WTC11 (cell line): Measurements from ENCODE around the gene RND2. TPM values are rescaled to one million over a fixed set of nuclear protein-coding genes. Genes with fewer than 3 reads are reported as not detected.
A peak's percentile ranks its signal among the peaks of the same experiment; 100 is the strongest.
"Not testable (repeated sequence)": the region's sequence is repeated elsewhere in the genome, so short reads cannot be mapped to it uniquely, and the experiment has no call there.

Source experiments
- ATAC-seq: fragments of 200-7000 bp; cut with Tn5 transposase; 2 replicates; pipeline ENCODE4 v1.10.0; 2021; ENCODE audit warnings: mild to moderate bottlenecking, moderate library complexity
- CTCF ChIA-PET: fragments of 300-600 bp; sonication (Branson Sonifier 250); formaldehyde crosslinking; loops from one replicate; lab custom pipeline; 2021; ENCODE audit warnings: antibody characterized with exemption; lab: Charles Lee
- POLR2A ChIA-PET: fragments of 350-600 bp; sonication (Branson Sonifier 250); formaldehyde crosslinking; loops from one replicate; lab custom pipeline; 2021; ENCODE audit warnings: antibody characterized with exemption; lab: Charles Lee
- DNase-seq: peaks from one replicate; pipeline ENCODE4 v3.0.0; 2021; ENCODE audit warnings: low spot score
- H3K27ac Mint-ChIP-seq: 2 replicates; pipeline ENCODE4 v1.8.0; 2021; ENCODE audit warnings: mixed read lengths
- H3K27me3 Mint-ChIP-seq: 2 replicates; pipeline ENCODE4 v1.8.0; 2021; ENCODE audit warnings: low read depth, mild to moderate bottlenecking, moderate library complexity, mixed read lengths
- H3K36me3 Mint-ChIP-seq: 2 replicates; pipeline ENCODE4 v1.8.0; 2021; ENCODE audit warnings: mixed read lengths
- H3K4me1 Mint-ChIP-seq: 2 replicates; pipeline ENCODE4 v1.8.0; 2022; ENCODE audit warnings: mixed read lengths
- H3K4me3 Mint-ChIP-seq: 2 replicates; pipeline ENCODE4 v1.8.0; 2021; ENCODE audit warnings: mild to moderate bottlenecking, moderate library complexity, mixed read lengths
- H3K9me3 Mint-ChIP-seq: 2 replicates; pipeline ENCODE4 v1.8.0; 2021; ENCODE audit warnings: mixed read lengths
- CREB1 ChIP-seq: sonication (generic); formaldehyde crosslinking; IDR thresholded peaks from 2 replicates; pipeline ENCODE4 v1.8.0; 2023; ENCODE audit warnings: mild to moderate bottlenecking, missing genetic modification reagents
- CREM ChIP-seq: sonication (generic); formaldehyde crosslinking; IDR thresholded peaks from 2 replicates; pipeline ENCODE4 v1.8.1; 2022; ENCODE audit warnings: mild to moderate bottlenecking, missing genetic modification reagents, moderate library complexity
- ESRRA ChIP-seq: sonication (generic); formaldehyde crosslinking; IDR thresholded peaks from 2 replicates; pipeline ENCODE4 v1.8.1; 2022; ENCODE audit warnings: mild to moderate bottlenecking, missing genetic modification reagents, borderline replicate concordance
- GABPB1 ChIP-seq: sonication (generic); formaldehyde crosslinking; IDR thresholded peaks from 2 replicates; pipeline ENCODE4 v1.8.1; 2023; ENCODE audit warnings: mild to moderate bottlenecking, missing genetic modification reagents
- GRHL2 ChIP-seq: fragments of 250-450 bp; sonication (Bioruptor Pico); IDR thresholded peaks from 2 replicates; pipeline ENCODE4 v1.8.0; 2022; ENCODE audit warnings: mild to moderate bottlenecking, moderate library complexity; ENCODE audit not compliant: insufficient replicate concordance, severe bottlenecking
- JUN ChIP-seq: sonication (generic); formaldehyde crosslinking; IDR thresholded peaks from 2 replicates; pipeline ENCODE4 v1.8.0; 2023; ENCODE audit warnings: mild to moderate bottlenecking, missing genetic modification reagents
- KAT7 ChIP-seq: sonication (generic); formaldehyde crosslinking; IDR thresholded peaks from 2 replicates; pipeline ENCODE4 v1.8.1; 2023; ENCODE audit warnings: missing genetic modification reagents, mild to moderate bottlenecking, borderline replicate concordance
- NFATC4 ChIP-seq: fragments of 250-450 bp; sonication (Bioruptor Pico); IDR thresholded peaks from 2 replicates; pipeline ENCODE4 v1.9.0; 2021; ENCODE audit warnings: mild to moderate bottlenecking
- NR2C2 ChIP-seq: sonication (generic); formaldehyde crosslinking; IDR thresholded peaks from 2 replicates; pipeline ENCODE4 v1.8.0; 2022; ENCODE audit warnings: mild to moderate bottlenecking, missing genetic modification reagents
- NR3C1 ChIP-seq: sonication (generic); formaldehyde crosslinking; conservative IDR thresholded peaks from 2 replicates; pipeline ENCODE4 v1.8.1; 2023; ENCODE audit warnings: low read depth, mild to moderate bottlenecking, missing genetic modification reagents
- PRRX2 ChIP-seq: fragments of 250-450 bp; sonication (Bioruptor Pico); IDR thresholded peaks from 2 replicates; pipeline ENCODE4 v1.8.0; 2021; ENCODE audit warnings: mild to moderate bottlenecking
- SOX15 ChIP-seq: fragments of 250-450 bp; sonication (Bioruptor Pico); IDR thresholded peaks from 2 replicates; pipeline ENCODE4 v1.9.0; 2021; ENCODE audit warnings: mild to moderate bottlenecking
- TCF7 ChIP-seq: sonication (generic); formaldehyde crosslinking; IDR thresholded peaks from 2 replicates; pipeline ENCODE4 v1.8.0; 2022; ENCODE audit warnings: mild to moderate bottlenecking, low read depth, missing genetic modification reagents, moderate library complexity
- ZNF232 ChIP-seq: sonication (generic); formaldehyde crosslinking; IDR thresholded peaks from 2 replicates; pipeline ENCODE4 v1.8.0; 2022; ENCODE audit warnings: mild to moderate bottlenecking, missing genetic modification reagents
- ZNF416 ChIP-seq: fragments of 250-450 bp; sonication (Bioruptor Pico); IDR thresholded peaks from 2 replicates; pipeline ENCODE4 v1.9.0; 2021; ENCODE audit warnings: mild to moderate bottlenecking, inconsistent platforms
- total RNA-seq: library from RNA; stranded (reverse); gene quantifications from 3 replicates; pipeline ENCODE4 v1.2.3, GENCODE V29; 2021
- TF ChIP-seq, protein P1 (sequence below): sonication (generic); formaldehyde crosslinking; IDR thresholded peaks from 2 replicates; pipeline ENCODE4 v1.8.0; 2022; ENCODE audit warnings: mild to moderate bottlenecking, missing genetic modification reagents
- TF ChIP-seq, protein P2 (sequence below): sonication (generic); formaldehyde crosslinking; IDR thresholded peaks from 2 replicates; pipeline ENCODE4 v1.8.1; 2022; ENCODE audit warnings: missing genetic modification reagents, borderline replicate concordance
- TF ChIP-seq, protein P3 (sequence below): sonication (generic); formaldehyde crosslinking; IDR thresholded peaks from 2 replicates; pipeline ENCODE4 v1.8.1; 2023; ENCODE audit warnings: mild to moderate bottlenecking, missing genetic modification reagents, moderate library complexity
- TF ChIP-seq, protein P4 (sequence below): sonication (generic); formaldehyde crosslinking; IDR thresholded peaks from 2 replicates; pipeline ENCODE4 v1.8.0; 2023; ENCODE audit warnings: missing genetic modification reagents, mild to moderate bottlenecking, borderline replicate concordance
- TF ChIP-seq, protein P5 (sequence below): sonication (generic); formaldehyde crosslinking; IDR thresholded peaks from 2 replicates; pipeline ENCODE4 v1.8.0; 2023; ENCODE audit warnings: mild to moderate bottlenecking, missing genetic modification reagents
- TF ChIP-seq, protein P6 (sequence below): fragments of 250-450 bp; sonication (Bioruptor Pico); conservative IDR thresholded peaks from 2 replicates; pipeline ENCODE4 v1.9.0; 2021; ENCODE audit warnings: mild to moderate bottlenecking

RND2 gene
- total RNA-seq, 1 experiment from 2014 or later, result 50.2 TPM

DNA sequence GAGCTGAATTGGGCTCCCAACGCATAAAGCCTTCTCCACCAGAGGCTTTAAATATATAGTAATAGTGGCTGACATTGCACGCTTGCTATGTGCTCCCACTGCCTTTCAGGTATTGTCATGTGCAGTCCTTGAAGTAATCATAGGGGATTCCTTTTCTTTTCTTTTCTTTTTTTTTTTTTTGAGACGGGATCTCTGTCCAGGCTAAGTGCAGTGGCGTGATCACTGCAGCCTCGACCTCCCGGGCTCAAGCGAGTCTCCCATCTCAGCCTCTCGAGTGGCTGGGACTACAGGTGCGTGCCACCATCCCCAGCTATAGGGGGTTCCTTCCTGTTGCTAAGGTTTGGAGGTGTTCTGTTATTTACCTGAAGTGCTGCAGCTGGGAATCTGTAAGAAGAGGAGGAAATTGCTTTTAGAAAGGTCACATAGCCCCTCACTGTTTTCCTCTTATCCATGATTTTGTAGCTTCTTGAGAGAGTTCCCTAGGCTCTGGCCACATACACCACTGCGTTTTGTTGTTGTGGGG lies 26.0 kb upstream of the RND2 start (continued):
- TF ChIP-seq KAT7 (CRISPR knock-in tag) (no peak), SOX15 (CRISPR knock-in tag) (no peak), NFATC4 (no peak), NR3C1 (CRISPR knock-in tag) (no peak), ESRRA (CRISPR knock-in tag) (no peak)
- TF ChIP-seq, protein P1, sequence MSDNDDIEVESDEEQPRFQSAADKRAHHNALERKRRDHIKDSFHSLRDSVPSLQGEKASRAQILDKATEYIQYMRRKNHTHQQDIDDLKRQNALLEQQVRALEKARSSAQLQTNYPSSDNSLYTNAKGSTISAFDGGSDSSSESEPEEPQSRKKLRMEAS (CRISPR knock-in tag), result no peak

DNA sequence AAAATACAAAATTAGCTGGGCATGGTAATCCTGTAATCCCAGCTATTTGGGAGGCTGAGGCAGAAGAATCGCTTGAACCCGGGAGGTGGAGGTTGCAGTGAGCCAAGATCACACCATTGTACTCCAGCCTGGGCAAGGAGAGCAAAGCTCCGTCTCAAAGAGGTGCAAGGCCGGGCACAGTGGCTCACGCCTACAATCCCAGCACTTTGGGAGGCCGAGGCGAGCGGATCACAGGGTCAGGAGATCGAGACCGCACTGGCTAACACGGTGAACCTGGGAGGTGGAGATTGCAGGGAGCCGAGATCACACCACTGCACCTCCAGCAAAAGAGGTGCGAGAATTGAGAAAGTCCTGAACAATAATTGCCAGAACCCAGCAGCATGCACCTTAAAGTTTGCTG lies 24.1 kb upstream of the RND2 start:
- H3K27me3 Mint-ChIP-seq, CTCF ChIA-PET, H3K4me3 Mint-ChIP-seq, DNase-seq, H3K9me3 Mint-ChIP-seq, ATAC-seq: not testable (repeated sequence)
- Mint-ChIP-seq H3K36me3 (peaks cover 54% of the 10 kb centered on the region), H3K4me1 (peaks cover 31% of the 10 kb centered on the region), H3K27ac (peak overlapping the region; percentile 63)
- POLR2A ChIA-PET, result interaction anchor here (0.6 kb wide), 1 partner anchor 308 kb away, joined by 4 read pairs; no protein-coding TSS in a partner anchor
- TF ChIP-seq ZNF416 (CRISPR knock-in tag), result peak; percentile 59; the same call in 1 of the 2 replicates

DNA sequence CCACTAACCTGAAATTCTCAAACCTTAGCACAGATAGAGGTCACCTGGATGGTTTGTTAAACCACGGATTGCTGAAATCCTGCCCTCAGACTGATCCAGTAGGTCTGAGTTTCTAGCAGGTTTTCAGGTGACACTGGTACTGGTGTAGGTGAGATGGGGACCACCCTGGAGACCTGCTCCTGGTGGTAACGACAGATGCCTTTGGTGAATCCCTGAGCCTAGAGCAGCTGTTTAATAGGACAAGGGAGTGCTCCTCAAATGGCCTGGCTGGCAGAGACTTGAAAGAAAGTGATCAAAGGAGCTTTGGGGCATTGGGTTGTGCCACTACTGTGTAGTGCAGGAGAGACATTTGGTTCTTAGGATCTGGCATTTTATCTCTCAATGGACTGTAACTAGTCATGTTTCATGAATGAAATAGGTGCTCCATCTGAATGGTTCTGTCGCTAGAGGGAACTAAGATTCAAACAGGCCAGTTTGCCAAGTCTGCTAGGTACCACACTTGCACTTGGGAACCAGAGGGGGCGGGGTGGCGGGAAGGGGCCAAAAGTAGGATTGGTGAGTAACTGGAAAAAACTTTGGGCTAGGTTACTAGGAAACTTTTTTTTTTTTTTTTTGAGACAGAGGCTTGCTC lies 21.4 kb upstream of the RND2 start:
- DNase-seq (no peak), ATAC-seq (peak; percentile 29)
- peaks cover 51% of the 10 kb centered on the region for H3K36me3 Mint-ChIP-seq
- peaks cover 26% of the 10 kb centered on the region for H3K4me1 Mint-ChIP-seq
- ChIA-PET POLR2A (no interaction called here), CTCF (interaction anchor here (2.4 kb wide), 1 partner anchor 18 kb away, joined by 8 read pairs; the partner anchor contains the start of gene VAT1)
- peak overlapping the region; percentile 82 for H3K27ac Mint-ChIP-seq
- H3K27me3 Mint-ChIP-seq, result no peaks in the 10 kb centered on the region; the same call in 1 of the 2 replicates
- no peaks in the 10 kb centered on the region for H3K9me3 Mint-ChIP-seq
- H3K4me3 Mint-ChIP-seq, result no peak overlapping the region
- TF ChIP-seq GRHL2 (CRISPR knock-in tag) (no peak), TCF7 (no peak), SOX15 (CRISPR knock-in tag) (no peak), PRRX2 (CRISPR knock-in tag) (peak; percentile 67; the same call in 1 of the 2 replicates), CREM (CRISPR knock-in tag) (no peak), JUN (CRISPR knock-in tag) (no peak), ZNF232 (no peak), GABPB1 (CRISPR knock-in tag) (no peak), NR2C2 (CRISPR knock-in tag) (no peak), NR3C1 (CRISPR knock-in tag) (no peak), CREB1 (CRISPR knock-in tag) (no peak)
- TF ChIP-seq, protein P2, sequence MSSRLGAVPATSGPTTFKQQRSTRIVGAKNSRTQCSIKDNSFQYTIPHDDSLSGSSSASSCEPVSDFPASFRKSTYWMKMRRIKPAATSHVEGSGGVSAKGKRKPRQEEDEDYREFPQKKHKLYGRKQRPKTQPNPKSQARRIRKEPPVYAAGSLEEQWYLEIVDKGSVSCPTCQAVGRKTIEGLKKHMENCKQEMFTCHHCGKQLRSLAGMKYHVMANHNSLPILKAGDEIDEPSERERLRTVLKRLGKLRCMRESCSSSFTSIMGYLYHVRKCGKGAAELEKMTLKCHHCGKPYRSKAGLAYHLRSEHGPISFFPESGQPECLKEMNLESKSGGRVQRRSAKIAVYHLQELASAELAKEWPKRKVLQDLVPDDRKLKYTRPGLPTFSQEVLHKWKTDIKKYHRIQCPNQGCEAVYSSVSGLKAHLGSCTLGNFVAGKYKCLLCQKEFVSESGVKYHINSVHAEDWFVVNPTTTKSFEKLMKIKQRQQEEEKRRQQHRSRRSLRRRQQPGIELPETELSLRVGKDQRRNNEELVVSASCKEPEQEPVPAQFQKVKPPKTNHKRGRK (CRISPR knock-in tag), result no peak
- TF ChIP-seq, protein P3, sequence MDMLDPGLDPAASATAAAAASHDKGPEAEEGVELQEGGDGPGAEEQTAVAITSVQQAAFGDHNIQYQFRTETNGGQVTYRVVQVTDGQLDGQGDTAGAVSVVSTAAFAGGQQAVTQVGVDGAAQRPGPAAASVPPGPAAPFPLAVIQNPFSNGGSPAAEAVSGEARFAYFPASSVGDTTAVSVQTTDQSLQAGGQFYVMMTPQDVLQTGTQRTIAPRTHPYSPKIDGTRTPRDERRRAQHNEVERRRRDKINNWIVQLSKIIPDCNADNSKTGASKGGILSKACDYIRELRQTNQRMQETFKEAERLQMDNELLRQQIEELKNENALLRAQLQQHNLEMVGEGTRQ (CRISPR knock-in tag), result no peak
- TF ChIP-seq, protein P4, sequence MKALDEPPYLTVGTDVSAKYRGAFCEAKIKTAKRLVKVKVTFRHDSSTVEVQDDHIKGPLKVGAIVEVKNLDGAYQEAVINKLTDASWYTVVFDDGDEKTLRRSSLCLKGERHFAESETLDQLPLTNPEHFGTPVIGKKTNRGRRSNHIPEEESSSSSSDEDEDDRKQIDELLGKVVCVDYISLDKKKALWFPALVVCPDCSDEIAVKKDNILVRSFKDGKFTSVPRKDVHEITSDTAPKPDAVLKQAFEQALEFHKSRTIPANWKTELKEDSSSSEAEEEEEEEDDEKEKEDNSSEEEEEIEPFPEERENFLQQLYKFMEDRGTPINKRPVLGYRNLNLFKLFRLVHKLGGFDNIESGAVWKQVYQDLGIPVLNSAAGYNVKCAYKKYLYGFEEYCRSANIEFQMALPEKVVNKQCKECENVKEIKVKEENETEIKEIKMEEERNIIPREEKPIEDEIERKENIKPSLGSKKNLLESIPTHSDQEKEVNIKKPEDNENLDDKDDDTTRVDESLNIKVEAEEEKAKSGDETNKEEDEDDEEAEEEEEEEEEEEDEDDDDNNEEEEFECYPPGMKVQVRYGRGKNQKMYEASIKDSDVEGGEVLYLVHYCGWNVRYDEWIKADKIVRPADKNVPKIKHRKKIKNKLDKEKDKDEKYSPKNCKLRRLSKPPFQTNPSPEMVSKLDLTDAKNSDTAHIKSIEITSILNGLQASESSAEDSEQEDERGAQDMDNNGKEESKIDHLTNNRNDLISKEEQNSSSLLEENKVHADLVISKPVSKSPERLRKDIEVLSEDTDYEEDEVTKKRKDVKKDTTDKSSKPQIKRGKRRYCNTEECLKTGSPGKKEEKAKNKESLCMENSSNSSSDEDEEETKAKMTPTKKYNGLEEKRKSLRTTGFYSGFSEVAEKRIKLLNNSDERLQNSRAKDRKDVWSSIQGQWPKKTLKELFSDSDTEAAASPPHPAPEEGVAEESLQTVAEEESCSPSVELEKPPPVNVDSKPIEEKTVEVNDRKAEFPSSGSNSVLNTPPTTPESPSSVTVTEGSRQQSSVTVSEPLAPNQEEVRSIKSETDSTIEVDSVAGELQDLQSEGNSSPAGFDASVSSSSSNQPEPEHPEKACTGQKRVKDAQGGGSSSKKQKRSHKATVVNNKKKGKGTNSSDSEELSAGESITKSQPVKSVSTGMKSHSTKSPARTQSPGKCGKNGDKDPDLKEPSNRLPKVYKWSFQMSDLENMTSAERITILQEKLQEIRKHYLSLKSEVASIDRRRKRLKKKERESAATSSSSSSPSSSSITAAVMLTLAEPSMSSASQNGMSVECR (CRISPR knock-in tag), result no peak
- TF ChIP-seq, protein P5, sequence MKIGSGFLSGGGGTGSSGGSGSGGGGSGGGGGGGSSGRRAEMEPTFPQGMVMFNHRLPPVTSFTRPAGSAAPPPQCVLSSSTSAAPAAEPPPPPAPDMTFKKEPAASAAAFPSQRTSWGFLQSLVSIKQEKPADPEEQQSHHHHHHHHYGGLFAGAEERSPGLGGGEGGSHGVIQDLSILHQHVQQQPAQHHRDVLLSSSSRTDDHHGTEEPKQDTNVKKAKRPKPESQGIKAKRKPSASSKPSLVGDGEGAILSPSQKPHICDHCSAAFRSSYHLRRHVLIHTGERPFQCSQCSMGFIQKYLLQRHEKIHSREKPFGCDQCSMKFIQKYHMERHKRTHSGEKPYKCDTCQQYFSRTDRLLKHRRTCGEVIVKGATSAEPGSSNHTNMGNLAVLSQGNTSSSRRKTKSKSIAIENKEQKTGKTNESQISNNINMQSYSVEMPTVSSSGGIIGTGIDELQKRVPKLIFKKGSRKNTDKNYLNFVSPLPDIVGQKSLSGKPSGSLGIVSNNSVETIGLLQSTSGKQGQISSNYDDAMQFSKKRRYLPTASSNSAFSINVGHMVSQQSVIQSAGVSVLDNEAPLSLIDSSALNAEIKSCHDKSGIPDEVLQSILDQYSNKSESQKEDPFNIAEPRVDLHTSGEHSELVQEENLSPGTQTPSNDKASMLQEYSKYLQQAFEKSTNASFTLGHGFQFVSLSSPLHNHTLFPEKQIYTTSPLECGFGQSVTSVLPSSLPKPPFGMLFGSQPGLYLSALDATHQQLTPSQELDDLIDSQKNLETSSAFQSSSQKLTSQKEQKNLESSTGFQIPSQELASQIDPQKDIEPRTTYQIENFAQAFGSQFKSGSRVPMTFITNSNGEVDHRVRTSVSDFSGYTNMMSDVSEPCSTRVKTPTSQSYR (CRISPR knock-in tag), result no peak
- TF ChIP-seq, protein P6, sequence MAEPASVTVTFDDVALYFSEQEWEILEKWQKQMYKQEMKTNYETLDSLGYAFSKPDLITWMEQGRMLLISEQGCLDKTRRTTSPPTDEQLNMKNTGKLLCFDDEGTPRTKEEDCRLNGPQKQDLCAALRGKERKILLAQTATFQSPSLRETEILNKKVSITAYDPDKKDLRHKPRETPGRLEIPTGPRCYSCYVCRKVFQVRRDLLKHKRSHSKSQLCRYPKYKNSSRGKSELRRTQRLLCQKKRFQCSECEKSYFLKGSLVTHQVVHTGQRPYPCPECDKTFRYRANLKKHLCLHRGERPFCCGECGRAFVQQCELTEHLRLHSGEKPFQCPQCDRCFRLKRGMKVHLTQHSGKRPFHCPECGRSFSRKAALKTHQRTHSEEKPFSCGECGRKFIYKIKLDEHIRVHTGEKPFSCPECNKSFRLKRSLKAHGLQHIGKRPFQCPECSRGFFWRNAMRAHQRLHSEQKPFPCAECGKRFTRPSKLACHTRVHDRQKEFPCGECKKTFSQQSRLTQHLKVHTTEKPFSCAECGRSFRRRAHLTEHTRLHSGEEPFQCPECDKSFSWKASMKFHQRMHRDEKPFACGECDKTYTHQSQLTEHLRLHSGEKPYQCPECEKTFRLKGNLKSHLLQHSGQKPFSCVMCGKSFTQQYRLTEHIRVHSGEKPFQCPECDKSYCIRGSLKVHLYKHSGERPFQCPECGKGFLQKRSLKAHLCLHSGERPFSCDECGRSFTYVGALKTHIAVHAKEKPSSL (CRISPR knock-in tag), result peak; percentile 82
